SJSA1 (cell line): ENCODE data around the gene GIPC3. TPM values are rescaled to one million over a fixed set of nuclear protein-coding genes. Genes with fewer than 3 reads are reported as not detected.

ENCODE experiments used
- DNase-seq, 2 experiments: peaks; one replicate each; pipeline ENCODE4 v3.0.0-alpha.2; 2015 to 2020; ENCODE audit warnings: low spot score in 2 of 2, low read depth in 1 of 2
- H3K27ac ChIP-seq: fragments of 250-450 bp; sonication (Bioruptor Pico); 2 replicates; pipeline ENCODE4 v1.5.1; 2020; ENCODE audit warnings: mild to moderate bottlenecking, moderate library complexity
- H3K27me3 ChIP-seq: fragments of 250-450 bp; sonication (Bioruptor Pico); replicated peaks from 2 replicates; pipeline ENCODE4 v1.5.1; 2020; ENCODE audit warnings: mild to moderate bottlenecking, moderate library complexity
- H3K36me3 ChIP-seq: fragments of 250-450 bp; sonication (Bioruptor Pico); 2 replicates; pipeline ENCODE4 v1.5.1; 2020; ENCODE audit warnings: mild to moderate bottlenecking
- H3K4me1 ChIP-seq: fragments of 250-450 bp; sonication (Bioruptor Pico); replicated peaks from 2 replicates; pipeline ENCODE4 v1.6.1; 2021; ENCODE audit warnings: mild to moderate bottlenecking
- H3K4me3 ChIP-seq: fragments of 250-450 bp; sonication (Bioruptor Pico); 2 replicates; pipeline ENCODE4 v1.5.1; 2020; ENCODE audit warnings: mild to moderate bottlenecking
- H3K9me3 ChIP-seq: fragments of 250-450 bp; sonication (Bioruptor Pico); replicated peaks from 2 replicates; pipeline ENCODE4 v1.5.1; 2020; ENCODE audit warnings: mild to moderate bottlenecking
- total RNA-seq: library from RNA; depleted of rRNA; stranded (reverse); fragments of >200 nt; shearing (Covaris generic); gene quantifications from 2 replicates; pipeline ENCODE4 v1.2.3, GENCODE V29; 2014

GIPC3 gene
- total RNA-seq, 1 experiment from 2014 or later, result 13.1 TPM

DNA sequence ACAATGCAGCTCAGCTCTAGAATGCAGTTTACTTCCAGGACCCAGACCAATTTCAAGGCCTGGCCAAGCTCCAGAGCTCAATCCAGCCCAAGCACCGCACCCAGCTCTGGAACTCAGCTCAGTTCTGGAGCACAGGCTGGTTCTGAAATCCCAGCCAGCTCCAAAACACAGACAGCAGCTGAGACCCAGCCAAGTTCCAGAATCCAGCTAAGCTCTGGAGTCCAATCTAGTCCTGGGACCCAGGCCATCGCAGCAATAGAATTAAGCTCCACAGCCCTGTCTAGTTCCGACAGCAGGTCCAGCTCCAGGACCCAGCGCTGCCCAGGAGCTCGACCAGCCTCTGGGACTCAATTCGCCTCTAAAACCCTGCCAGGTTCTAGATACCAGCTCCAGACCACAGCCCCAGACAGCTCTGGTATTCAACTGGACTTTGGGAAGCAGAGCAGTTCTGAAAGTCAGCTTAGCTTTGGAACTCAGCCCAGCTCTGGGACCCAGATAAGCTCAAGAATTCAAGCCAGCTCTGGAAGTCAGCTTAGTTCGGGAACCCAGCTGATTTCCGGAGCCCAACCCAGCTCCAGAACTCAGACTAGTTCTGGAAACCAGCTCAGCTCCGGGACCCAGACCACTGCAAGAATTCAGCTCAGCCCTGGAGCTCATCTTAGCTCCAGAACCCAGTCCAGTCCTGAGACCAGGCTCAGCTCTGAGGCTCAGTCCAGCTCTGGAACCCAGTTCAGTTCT is 6.8 kb downstream of the GIPC3 start:
- no peaks in the 10 kb centered on the region for H3K4me1 ChIP-seq
- no peak overlapping the region for H3K4me3 ChIP-seq
- H3K9me3 ChIP-seq, result no peaks in the 10 kb centered on the region
- H3K27ac ChIP-seq, result no peak overlapping the region
- H3K27me3 ChIP-seq, result no peaks in the 10 kb centered on the region
- DNase-seq, result no peak
- H3K36me3 ChIP-seq, result peaks cover 21% of the 10 kb centered on the region

DNA sequence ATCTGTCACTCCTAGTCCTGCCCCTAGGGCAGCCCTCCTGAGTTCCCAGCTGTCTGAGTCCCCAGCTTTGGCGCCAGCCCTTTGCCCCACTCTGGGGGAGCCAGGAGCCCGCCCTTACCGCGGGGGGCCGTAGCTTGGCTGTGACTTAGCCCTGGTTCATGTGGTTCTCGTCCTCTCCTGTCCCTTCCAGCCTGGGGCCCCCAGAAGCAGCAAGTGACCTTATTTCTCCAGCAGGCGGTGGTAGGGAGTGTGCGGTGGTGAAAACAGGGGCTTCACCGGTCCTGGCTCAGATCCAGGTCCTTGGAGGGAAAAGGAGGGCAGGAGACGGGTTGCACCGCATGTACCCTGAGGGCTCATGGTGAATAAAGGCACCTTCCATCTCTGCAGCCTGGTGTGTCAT is 7.9 kb downstream of the GIPC3 start:
- Histone ChIP-seq H3K36me3 (peaks cover 21% of the 10 kb centered on the region), H3K4me3 (no peak overlapping the region), H3K27me3 (no peaks in the 10 kb centered on the region), H3K9me3 (no peaks in the 10 kb centered on the region), H3K27ac (no peak overlapping the region), H3K4me1 (no peaks in the 10 kb centered on the region)
- no peak for DNase-seq

DNA sequence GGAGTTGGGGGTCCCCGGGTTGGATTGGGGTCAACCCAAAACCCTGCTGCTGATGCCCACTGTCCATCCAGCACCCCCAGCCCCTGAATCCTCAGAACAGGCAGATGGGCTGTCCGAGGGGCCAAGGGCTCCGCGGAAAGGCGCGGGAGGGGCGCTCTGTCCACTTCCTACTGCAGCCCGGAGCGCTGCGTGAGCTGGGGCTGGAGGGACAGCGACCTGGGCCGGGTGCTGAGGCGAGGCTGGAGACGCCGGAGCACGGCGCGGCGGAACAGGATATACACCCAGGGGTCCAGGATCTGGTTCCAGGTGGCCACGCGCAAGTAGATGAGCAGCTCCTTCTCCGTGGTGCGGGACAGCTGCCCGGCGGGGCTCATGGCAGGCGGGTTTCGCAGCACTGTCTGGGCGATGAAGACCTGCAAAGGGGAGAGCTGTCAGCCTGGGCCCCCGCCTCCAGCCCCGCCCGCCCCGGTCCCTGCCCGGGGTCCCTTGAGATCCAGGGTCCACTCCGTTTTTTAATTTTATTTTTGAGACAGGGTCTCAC is 10.3 kb downstream of the GIPC3 start:
- Histone ChIP-seq H3K4me1 (no peaks in the 10 kb centered on the region), H3K27me3 (no peaks in the 10 kb centered on the region), H3K4me3 (no peak overlapping the region), H3K36me3 (peaks cover 12% of the 10 kb centered on the region), H3K9me3 (no peaks in the 10 kb centered on the region), H3K27ac (no peak overlapping the region)
- peak in 1 of 2 experiments; percentile 48 for DNase-seq

DNA sequence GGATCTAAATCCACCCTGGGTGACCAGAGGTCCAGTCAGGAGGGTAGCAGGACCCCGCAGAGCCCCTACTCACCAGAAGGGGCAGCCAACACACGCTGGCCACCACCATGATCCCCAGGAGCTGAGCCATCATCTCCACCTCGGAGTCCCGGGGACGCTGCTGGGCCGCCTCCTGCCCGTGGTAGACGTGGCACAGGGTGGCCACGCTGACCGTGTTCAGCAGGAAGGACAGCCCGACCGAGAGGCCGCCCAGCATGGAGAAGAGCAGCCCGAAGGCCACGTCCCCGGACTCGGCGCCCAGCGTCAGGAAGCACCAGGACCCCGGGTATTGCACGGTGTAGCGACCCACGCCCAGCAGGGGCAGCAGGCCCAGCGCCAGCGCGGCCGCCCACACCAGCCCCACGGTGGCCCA is 14.5 kb downstream of the GIPC3 start:
- Histone ChIP-seq H3K27ac (no peak overlapping the region), H3K4me1 (peaks cover 6% of the 10 kb centered on the region), H3K36me3 (no peaks in the 10 kb centered on the region), H3K4me3 (no peak overlapping the region), H3K9me3 (no peaks in the 10 kb centered on the region), H3K27me3 (no peaks in the 10 kb centered on the region)
- DNase-seq, result no peak

DNA sequence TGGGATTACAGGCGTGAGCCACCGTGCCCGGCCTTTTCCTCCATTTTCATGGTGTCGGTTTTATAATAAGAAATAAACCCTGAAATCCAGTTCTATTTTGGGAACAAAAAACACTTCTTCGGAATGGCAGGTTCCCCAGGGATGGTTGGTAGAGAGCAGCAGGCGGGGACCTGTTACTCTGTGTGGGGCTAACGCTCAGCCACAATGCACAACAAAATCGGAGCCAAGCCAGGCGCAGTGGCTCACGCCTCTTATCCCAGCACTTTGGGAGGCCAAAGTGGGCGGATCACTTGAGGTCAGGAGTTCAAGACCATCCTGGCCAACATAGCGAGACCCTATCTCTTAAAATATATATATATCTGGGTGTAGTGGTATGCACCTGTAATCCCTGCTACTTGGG is 15.7 kb downstream of the GIPC3 start:
- Histone ChIP-seq H3K4me1 (peaks cover 6% of the 10 kb centered on the region), H3K27ac (no peak overlapping the region), H3K27me3 (no peaks in the 10 kb centered on the region), H3K9me3 (no peaks in the 10 kb centered on the region), H3K36me3 (no peaks in the 10 kb centered on the region), H3K4me3 (no peak overlapping the region)
- DNase-seq, result no peak

DNA sequence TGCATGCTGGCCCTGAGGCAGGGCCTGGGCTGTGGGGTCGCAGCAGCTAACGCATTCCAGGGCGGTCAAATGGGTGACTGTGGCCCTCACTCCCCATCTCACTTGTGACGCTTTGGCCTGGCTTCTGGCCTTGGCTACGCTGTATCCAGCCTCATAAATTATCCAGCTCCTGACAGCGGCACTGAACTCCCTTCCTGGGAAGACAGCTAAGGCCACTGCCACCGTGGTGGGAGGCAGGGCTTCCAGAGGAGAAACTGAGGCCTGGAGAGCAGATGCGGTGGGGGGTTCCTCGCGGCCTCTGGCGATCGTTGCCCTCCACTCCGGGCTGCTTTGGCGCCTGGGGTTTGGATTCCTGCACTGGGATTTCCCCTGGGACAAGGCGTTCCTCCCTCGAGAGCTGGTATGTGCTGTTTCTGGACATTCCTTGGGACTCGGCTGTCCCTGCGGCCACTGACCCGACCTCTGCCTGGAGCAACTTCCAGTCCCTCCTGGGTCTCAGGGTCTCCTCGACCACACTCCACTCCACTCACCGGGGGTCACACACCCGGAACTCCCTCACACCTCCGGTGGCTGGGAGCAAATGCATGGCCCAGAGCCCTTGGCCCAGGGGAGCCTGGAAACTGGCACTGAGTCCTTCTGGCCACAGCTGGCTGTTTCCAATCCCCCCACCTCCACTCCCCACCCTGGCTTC is 18.0 kb downstream of the GIPC3 start:
- Histone ChIP-seq H3K4me3 (no peak overlapping the region), H3K36me3 (no peaks in the 10 kb centered on the region), H3K4me1 (peaks cover 11% of the 10 kb centered on the region), H3K9me3 (no peaks in the 10 kb centered on the region), H3K27ac (no peak overlapping the region), H3K27me3 (no peaks in the 10 kb centered on the region)
- DNase-seq, result no peak

DNA sequence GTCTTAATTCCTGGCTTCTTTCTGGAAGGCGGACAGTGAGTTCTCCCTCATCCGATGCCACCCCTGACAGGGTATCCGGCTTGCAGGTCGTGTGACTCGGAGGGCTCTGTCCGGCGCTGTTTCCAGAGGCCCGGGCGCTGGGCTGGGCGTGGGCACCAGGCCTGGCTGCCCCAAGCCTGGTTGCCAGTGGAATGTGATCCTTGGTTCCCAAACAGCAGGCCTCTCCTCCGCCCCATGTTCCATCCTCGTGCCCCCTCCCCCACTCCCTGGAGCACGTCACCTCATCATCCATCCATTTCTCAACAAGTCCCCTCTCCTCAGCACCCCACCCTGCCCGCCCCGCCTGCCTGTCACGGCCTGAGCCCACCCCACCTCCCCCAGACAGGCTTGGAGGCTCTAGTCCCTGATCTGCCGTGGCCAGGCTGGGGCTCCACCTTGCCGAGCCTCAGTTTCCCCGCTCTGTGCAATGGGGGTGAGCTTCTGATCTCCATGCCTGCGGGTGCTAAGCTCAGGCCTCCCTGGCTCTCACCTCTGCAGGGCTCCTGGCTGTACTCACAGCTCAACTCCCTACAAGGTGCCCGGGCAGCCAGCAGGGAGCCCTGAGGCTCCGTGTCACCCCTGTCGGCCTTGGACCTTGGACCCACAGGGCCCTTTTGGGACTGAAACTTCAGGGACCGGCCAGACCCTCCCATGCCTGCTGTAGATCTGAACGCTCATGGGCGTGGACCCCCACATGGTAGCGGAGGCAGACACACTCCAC is 19.1 kb downstream of the GIPC3 start:
- Histone ChIP-seq H3K4me3 (no peak overlapping the region), H3K27me3 (no peaks in the 10 kb centered on the region), H3K36me3 (peaks cover under 1% of the 10 kb centered on the region; the same call in 1 of the 2 replicates), H3K4me1 (peaks cover 14% of the 10 kb centered on the region), H3K27ac (no peak overlapping the region), H3K9me3 (no peaks in the 10 kb centered on the region)
- no peak for DNase-seq

DNA sequence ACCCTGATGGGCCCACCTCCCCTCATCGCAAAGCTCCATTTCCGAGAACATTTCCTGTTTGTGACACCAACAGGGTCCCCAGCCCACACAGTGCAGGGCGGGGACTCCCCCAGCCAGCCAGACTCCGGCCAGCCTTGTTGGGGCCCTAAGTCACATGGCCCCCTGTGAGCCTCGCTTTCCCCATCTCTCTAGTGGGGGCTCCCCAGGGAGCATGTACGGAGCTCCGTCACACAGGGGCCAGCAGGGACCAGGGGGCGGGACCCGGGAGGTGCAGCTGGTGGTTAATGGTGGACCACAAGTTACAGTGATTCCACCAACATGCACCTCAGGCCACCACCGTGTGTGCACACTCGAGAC is 19.7 kb downstream of the GIPC3 start:
- Histone ChIP-seq H3K27ac (no peak overlapping the region), H3K4me1 (peaks cover 16% of the 10 kb centered on the region), H3K4me3 (no peak overlapping the region), H3K9me3 (no peaks in the 10 kb centered on the region), H3K36me3 (peaks cover 6% of the 10 kb centered on the region), H3K27me3 (no peaks in the 10 kb centered on the region)
- no peak for DNase-seq

DNA sequence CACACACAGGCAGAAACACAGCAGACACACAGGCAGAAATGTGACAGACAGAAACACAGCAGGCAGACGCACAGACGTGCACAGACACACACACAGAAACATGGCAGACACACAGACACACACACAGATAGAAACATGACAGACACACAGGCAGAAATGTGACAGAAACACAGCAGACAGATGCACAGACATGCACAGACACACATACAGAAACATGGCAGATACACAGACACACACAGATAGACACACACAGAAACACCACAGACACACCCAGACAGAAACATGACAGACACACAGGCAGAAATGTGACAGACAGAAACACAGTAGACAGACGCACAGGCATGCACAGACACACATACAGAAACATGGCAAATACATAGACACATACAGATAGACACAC is 20.1 kb downstream of the GIPC3 start:
- Histone ChIP-seq H3K9me3 (no peaks in the 10 kb centered on the region), H3K4me3 (no peak overlapping the region), H3K27me3 (no peaks in the 10 kb centered on the region), H3K27ac (no peak overlapping the region), H3K4me1 (peaks cover 20% of the 10 kb centered on the region), H3K36me3 (peaks cover 10% of the 10 kb centered on the region)
- DNase-seq, result no peak

DNA sequence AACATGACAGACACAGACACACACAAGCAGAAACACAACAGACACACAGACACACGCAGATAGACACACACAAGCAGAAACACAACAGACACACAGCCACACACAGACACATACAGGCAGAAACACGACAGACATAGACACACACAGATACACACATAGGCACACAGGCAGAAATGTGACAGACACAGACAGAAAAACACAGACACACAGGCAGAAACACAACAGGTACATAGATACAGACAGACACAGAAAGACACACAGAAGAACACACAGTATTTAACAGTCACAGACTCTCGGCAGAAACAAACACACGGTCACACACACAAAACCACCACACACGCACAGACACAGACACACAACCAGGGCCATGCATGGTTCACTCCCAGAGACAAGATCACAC is 20.5 kb downstream of the GIPC3 start:
- Histone ChIP-seq H3K36me3 (peaks cover 12% of the 10 kb centered on the region), H3K4me1 (peaks cover 21% of the 10 kb centered on the region), H3K9me3 (no peaks in the 10 kb centered on the region), H3K4me3 (no peak overlapping the region), H3K27ac (no peak overlapping the region), H3K27me3 (no peaks in the 10 kb centered on the region)
- DNase-seq, result no peak

DNA sequence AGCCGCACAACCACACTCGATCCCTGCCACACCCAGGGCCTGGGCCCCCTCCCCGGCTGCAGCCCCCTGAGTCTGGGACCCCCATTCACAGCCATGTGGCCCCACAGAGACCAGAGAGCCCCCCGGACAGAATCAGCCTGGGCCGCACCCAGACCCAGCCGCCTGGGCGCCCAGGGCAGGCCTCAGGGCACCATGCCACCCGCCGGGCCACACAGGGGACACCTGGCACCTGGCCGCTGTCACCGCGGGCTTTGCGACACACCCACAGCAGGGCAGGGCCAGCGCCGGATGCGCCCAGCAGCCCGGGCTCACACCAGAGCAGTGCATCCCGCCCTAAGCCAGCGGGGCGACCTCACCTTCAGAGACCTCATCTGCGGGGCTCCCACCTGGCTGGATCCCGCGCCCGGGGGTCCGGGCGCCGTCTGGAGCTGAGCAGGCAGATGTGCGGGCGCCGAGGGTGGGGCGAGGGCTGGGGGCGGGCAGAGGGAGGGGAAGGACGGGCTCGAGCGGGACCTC is 21.0 kb downstream of the GIPC3 start:
- no peak for DNase-seq
- Histone ChIP-seq H3K4me3 (peak overlapping the region; percentile 16), H3K36me3 (peaks cover 16% of the 10 kb centered on the region), H3K9me3 (no peaks in the 10 kb centered on the region), H3K4me1 (peaks cover 25% of the 10 kb centered on the region), H3K27me3 (no peaks in the 10 kb centered on the region), H3K27ac (no peak overlapping the region)

DNA sequence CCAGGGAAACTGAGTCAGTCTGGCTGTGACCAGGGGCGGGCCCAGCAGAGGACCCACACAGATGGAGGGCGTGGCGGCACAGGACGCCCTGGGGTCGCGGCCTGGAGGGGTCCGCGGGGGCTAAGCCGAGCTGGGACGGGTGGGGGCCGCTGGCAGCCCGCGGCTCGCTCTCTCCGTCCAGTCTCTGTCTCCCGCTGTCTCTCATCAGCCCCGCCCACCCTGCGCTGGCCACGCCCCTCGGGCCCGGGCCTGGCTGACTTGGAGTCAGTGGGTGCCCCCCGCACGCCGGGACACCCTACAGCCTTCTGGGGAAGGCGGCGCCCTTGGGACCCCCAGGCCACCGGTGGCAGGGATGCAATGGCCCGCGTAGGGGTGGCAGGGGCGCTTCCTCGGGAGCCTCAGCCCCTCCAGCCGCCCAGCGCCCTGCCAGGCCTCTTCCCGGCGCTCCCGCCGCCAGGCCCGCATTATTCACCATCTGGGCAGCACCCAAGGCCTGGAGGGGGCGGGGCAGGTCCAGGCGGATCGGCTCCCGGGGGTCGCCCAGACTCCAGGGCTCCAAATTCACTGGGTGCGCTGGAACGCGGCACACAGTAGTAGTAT is 21.5 kb downstream of the GIPC3 start, which contains the start of gene TBXA2R:
TBXA2R (minus strand) TSS at position 186 of the 600 bp plus-strand sequence. CDS start 6,241 bp downstream, outside the sequence.
- peaks cover 27% of the 10 kb centered on the region for H3K4me1 ChIP-seq
- no peaks in the 10 kb centered on the region for H3K9me3 ChIP-seq
- H3K36me3 ChIP-seq, result peaks cover 22% of the 10 kb centered on the region
- no peak within 1 kb of the TSS for H3K27ac ChIP-seq
- no peak for DNase-seq
- no peaks in the 10 kb centered on the region for H3K27me3 ChIP-seq
- H3K4me3 ChIP-seq, result peak within 1 kb of the TSS; percentile 16

DNA sequence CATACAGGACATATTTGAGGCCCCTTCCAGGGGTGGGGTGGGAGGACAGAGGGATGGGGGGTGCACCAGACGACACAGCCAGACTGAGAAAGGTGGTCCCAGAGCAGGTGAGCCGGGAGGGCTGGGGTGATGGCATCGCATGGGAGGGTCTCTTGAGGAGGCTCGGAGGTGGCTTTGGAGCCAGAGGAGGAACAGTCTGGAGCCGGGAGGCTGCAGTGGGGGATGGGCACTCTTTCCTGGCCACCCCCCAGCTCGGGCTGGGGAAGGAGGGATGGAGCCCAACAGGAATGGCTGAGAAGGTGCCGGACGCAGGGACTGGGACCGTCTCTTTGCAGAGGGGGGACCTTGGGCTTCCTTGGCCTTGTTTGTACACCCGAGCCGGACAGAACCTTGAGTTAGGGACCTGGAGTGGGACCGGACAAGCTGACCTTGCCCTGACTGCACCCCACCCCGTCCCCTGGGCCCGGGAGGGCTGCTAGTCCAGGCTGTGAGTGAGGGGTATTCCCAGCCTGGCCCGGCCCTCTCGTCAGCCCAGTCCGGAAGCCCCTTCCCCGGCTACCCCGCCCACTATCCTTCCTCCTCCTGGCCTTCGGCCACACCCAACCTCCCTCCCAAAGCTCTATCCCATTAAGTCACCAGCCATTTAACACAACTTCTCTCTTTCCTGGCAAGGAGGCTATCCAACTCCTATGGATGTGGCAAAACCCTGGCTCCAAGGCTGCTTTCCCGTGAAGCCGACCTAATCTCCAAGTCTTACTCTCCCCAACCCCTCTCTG is 22.2 kb downstream of the GIPC3 start:
- H3K9me3 ChIP-seq, result no peaks in the 10 kb centered on the region

More for the DNA sequence above, 22.2 kb downstream of the GIPC3 start:
- no peak overlapping the region for H3K27ac ChIP-seq
- H3K4me1 ChIP-seq, result peaks cover 27% of the 10 kb centered on the region
- no peaks in the 10 kb centered on the region for H3K27me3 ChIP-seq
- DNase-seq, result no peak
- peaks cover 29% of the 10 kb centered on the region for H3K36me3 ChIP-seq
- no peak overlapping the region for H3K4me3 ChIP-seq
